K562 (cell line): ENCODE measurements around the gene FTO. TPM values are rescaled to one million over a fixed set of nuclear protein-coding genes. Genes with fewer than 3 reads are reported as not detected.

Experiments
- ATAC-seq: fragments of 200-7000 bp; cut with Tn5 transposase; 3 replicates; pipeline ENCODE4 v1.9.1; 2020; ENCODE audit warnings: moderate library complexity
- BruUV-seq: library from RNA; stranded (reverse); fragments of 400-500 nt; replicated peaks from 2 replicates; lab custom pipeline; 2021; lab: Mats Ljungman, UMichigan
- CTCF ChIA-PET: fragments of 300-600 bp; formaldehyde crosslinking; extraction: SDS; loops from one replicate; lab custom pipeline; 2021; ENCODE audit warnings: low intra/inter-chr PET ratio; lab: Yijun Ruan, JAX
- POLR2A ChIA-PET: fragments of 300-600, 350-650 bp; sonication (Branson Sonifier 250); formaldehyde crosslinking; extraction: SDS; loops from one replicate; lab custom pipeline; 2021; ENCODE audit warnings: antibody characterized with exemption, inconsistent platforms; lab: Yijun Ruan, JAX
- DNase-seq, 4 experiments: peaks; one replicate each; pipeline versions ENCODE4 v3.0.0 to v3.0.0-alpha.2; 2011 to 2018; ENCODE audit warnings: low spot score in 3 of 4, mixed read lengths in 3 of 4; ENCODE audit errors: extremely low read depth in 1 of 4
- FAIRE-seq: peaks from 2 replicates; lab custom pipeline; 2011; peaks lifted over from hg19 to GRCh38; lab: Jason Lieb, UNC
- H2AFZ ChIP-seq: 2 replicates; pipeline ENCODE4 v1.6.0; 2011; ENCODE audit warnings: low read depth, low read length, control low read depth, inconsistent platforms
- H3K27ac ChIP-seq: fragments of 200-600 bp; 3 replicates; pipeline ENCODE4 v1.8.0; 2011; ENCODE audit warnings: low read depth, mild to moderate bottlenecking, control low read depth, inconsistent platforms, low read length, moderate library complexity, mixed read lengths; ENCODE audit errors: extremely low read depth
- H3K27me3 ChIP-seq, 2 experiments: fragments of 300-600 bp in 1 of 2; 2 replicates in 1 of 2; 3 replicates in 1 of 2; pipeline versions ENCODE4 v1.6.0 to v1.8.0; 2011; ENCODE audit warnings: inconsistent platforms in 2 of 2, low read length in 2 of 2, mild to moderate bottlenecking in 1 of 2, mixed read lengths in 1 of 2, moderate library complexity in 1 of 2; ENCODE audit not compliant: control insufficient read depth in 2 of 2, insufficient read depth in 2 of 2
- H3K36me3 ChIP-seq: fragments of 300-600 bp; 3 replicates; pipeline ENCODE4 v1.8.0; 2011; ENCODE audit warnings: mild to moderate bottlenecking, low read length, inconsistent platforms; ENCODE audit not compliant: control insufficient read depth, insufficient read depth
- H3K4me1 ChIP-seq, 2 experiments: fragments of 200-600 bp in 1 of 2; replicated peaks in 1 of 2; 2 replicates in 1 of 2; 3 replicates in 1 of 2; pipeline versions ENCODE4 v1.5.1 to v1.8.0; 2011; ENCODE audit warnings: inconsistent platforms in 2 of 2, low read length in 2 of 2, mild to moderate bottlenecking in 1 of 2, mixed read lengths in 1 of 2, moderate library complexity in 1 of 2; ENCODE audit not compliant: control insufficient read depth in 2 of 2, insufficient read depth in 2 of 2
- H3K4me2 ChIP-seq: 2 replicates; pipeline ENCODE4 v1.6.1; 2011; ENCODE audit warnings: low read length, control low read depth, inconsistent platforms, mixed read lengths; ENCODE audit not compliant: insufficient read depth
- H3K4me3 ChIP-seq: fragments of 200-600 bp; sonication (generic), shearing (Covaris generic); 2 replicates; pipeline ENCODE4 v1.5.1; 2016; ENCODE audit warnings: control low read depth, inconsistent platforms
- H3K79me2 ChIP-seq: fragments of 200-600 bp; 3 replicates; pipeline ENCODE4 v1.8.0; 2011; ENCODE audit warnings: low read length, inconsistent platforms; ENCODE audit not compliant: control insufficient read depth, insufficient read depth
- H3K9ac ChIP-seq, 2 experiments: 2 replicates each; pipeline versions ENCODE4 v1.6.0 to v1.6.1; 2011; ENCODE audit warnings: low read depth in 2 of 2, low read length in 2 of 2, control low read depth in 1 of 2, inconsistent platforms in 1 of 2, mild to moderate bottlenecking in 1 of 2, mixed read lengths in 1 of 2; ENCODE audit not compliant: insufficient read depth in 1 of 2
- H3K9me1 ChIP-seq: one replicate; pipeline ENCODE4 v1.6.0; 2011; ENCODE audit warnings: inconsistent platforms, mild to moderate bottlenecking, low read length, moderate library complexity; ENCODE audit not compliant: control insufficient read depth, insufficient read depth
- H3K9me3 ChIP-seq: replicated peaks from 2 replicates; pipeline ENCODE4 v1.5.1; 2011; ENCODE audit warnings: low read depth, low read length, inconsistent platforms; ENCODE audit not compliant: control insufficient read depth, insufficient read depth
- H4K20me1 ChIP-seq: replicated peaks from 2 replicates; pipeline ENCODE4 v1.6.1; 2011; ENCODE audit warnings: low read length, inconsistent platforms, mixed read lengths; ENCODE audit not compliant: control insufficient read depth, insufficient read depth
- BRF1 ChIP-seq: IDR thresholded peaks from 3 replicates; pipeline ENCODE4 v1.6.1; 2011; ENCODE audit warnings: borderline replicate concordance, mild to moderate bottlenecking; ENCODE audit not compliant: insufficient read length; ENCODE audit errors: extremely low read depth
- GABPB1 ChIP-seq: sonication (generic); formaldehyde crosslinking; IDR thresholded peaks from 2 replicates; pipeline ENCODE4 v1.8.0; 2022; ENCODE audit warnings: mild to moderate bottlenecking, missing genetic modification reagents
- HDAC1 ChIP-seq, 2 experiments: fragments of 450-650 bp; IDR thresholded peaks; 2 replicates each; pipeline ENCODE4 v1.6.1; 2016 to 2017; ENCODE audit warnings: inconsistent platforms in 1 of 2, mild to moderate bottlenecking in 1 of 2, moderate library complexity in 1 of 2
- TAL1 ChIP-seq: fragments of 450-650 bp; IDR thresholded peaks from 2 replicates; pipeline ENCODE4 v1.6.1; 2016; ENCODE audit warnings: mild to moderate bottlenecking
- TSC22D4 ChIP-seq: fragments of 450-650 bp; IDR thresholded peaks from 2 replicates; pipeline ENCODE4 v1.6.1; 2016; ENCODE audit warnings: missing genetic modification characterization, missing biosample characterization, control low read depth
- ZNF696 ChIP-seq: fragments of 250-450 bp; sonication (Bioruptor Pico); conservative IDR thresholded peaks from 2 replicates; pipeline ENCODE4 v1.4.0; 2020; ENCODE audit warnings: mild to moderate bottlenecking, moderate library complexity
- WGBS: fragments of 100-300 bp; shearing (Covaris generic); methylation state at CpG from one replicate; pipeline ENCODE4 v1.1.6; 2016; ENCODE audit warnings: low coverage, mixed read lengths; ENCODE audit not compliant: insufficient coverage; ENCODE audit errors: missing lambda C conversion rate; 5-methylcytosine and 5-hydroxymethylcytosine counted together
- in situ Hi-C: fragments of 300-500 bp; cut with MboI; formaldehyde crosslinking; loops from 4 replicates; pipeline ENCODE4 v1.15.0; 2018; ENCODE audit warnings: inconsistent platforms, mixed read lengths
- intact Hi-C: fragments of 100-400 bp; cut with micrococcal nuclease; formaldehyde crosslinking; loops from 2 replicates; pipeline ENCODE4 v1.14.2; 2022
- polyA plus RNA-seq, 8 experiments: library from polyadenylated mRNA; depleted of rRNA in 4 of 8; stranded (reverse) in 5 of 8; unstranded in 3 of 8; fragments of >200 nt; fragmentation: Nextera tagmentation in 2 of 8; fragmentation: Illumina TruSeq in 1 of 8; extraction: Ambion mirVana in 2 of 8; extraction: Trizol in 1 of 8; gene quantifications; 2 replicates each; pipeline versions ENCODE4 v1.2.1 to v1.2.3, GENCODE V29; 2011 to 2014; ENCODE audit warnings: inconsistent platforms in 1 of 8, missing spikeins in 1 of 8
- total RNA-seq, 7 experiments: library from RNA; depleted of rRNA in 6 of 7; stranded (reverse); fragments of >200 nt in 6 of 7; fragmentation: Illumina TruSeq in 2 of 7; extraction: Trizol in 2 of 7; gene quantifications; 2 replicates each; pipeline versions ENCODE4 v1.2.1 to v1.2.3, GENCODE V29; 2011 to 2021; ENCODE audit warnings: low replicate concordance in 1 of 7
- TF ChIP-seq, protein P1 (sequence below): fragments of 250-450 bp; sonication (Bioruptor Pico); IDR thresholded peaks from 2 replicates; pipeline ENCODE4 v1.8.0; 2021; ENCODE audit warnings: moderate library complexity, mild to moderate bottlenecking, inconsistent platforms
- TF ChIP-seq, protein P2 (sequence below): IDR thresholded peaks from 2 replicates; pipeline ENCODE4 v1.6.1; 2011; ENCODE audit warnings: borderline replicate concordance, low read depth, mild to moderate bottlenecking, moderate library complexity, low read length; ENCODE audit not compliant: insufficient read depth, poor library complexity, severe bottlenecking
- TF ChIP-seq, protein P3 (sequence below): sonication (generic); formaldehyde crosslinking; IDR thresholded peaks from 2 replicates; pipeline ENCODE4 v1.9.0; 2022; ENCODE audit warnings: mild to moderate bottlenecking, missing genetic modification reagents

The FTO gene
- total and polyA plus RNA-seq, 9 of the 15 experiments (the other 6 are each of a cell fraction or from before 2014, with no cell fraction given), result 11.3 to 27.7 (median 25.5) TPM

DNA sequence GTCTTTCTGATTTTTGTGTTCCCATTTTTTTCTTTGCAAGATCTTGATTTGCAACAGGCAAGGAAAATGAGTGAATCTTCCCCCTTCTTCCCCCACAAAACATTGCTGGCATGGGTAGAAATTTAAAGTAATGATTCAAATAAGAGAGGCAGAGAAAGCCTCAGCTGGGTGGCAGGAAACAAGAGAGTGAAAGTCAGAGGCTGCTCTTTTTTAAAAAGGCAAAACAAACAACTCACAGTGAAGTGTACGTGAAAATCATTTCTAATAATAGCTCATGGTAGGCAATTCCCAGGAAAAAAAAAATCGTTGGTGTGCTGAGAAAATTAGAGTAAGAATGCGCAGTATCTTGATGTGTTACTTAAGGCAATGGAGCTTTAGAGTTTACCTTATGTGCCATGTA lies 229.5 kb downstream of the FTO start (continued):
- TF ChIP-seq, protein P1, sequence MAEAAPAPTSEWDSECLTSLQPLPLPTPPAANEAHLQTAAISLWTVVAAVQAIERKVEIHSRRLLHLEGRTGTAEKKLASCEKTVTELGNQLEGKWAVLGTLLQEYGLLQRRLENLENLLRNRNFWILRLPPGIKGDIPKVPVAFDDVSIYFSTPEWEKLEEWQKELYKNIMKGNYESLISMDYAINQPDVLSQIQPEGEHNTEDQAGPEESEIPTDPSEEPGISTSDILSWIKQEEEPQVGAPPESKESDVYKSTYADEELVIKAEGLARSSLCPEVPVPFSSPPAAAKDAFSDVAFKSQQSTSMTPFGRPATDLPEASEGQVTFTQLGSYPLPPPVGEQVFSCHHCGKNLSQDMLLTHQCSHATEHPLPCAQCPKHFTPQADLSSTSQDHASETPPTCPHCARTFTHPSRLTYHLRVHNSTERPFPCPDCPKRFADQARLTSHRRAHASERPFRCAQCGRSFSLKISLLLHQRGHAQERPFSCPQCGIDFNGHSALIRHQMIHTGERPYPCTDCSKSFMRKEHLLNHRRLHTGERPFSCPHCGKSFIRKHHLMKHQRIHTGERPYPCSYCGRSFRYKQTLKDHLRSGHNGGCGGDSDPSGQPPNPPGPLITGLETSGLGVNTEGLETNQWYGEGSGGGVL (CRISPR knock-in tag), result no peak
- TF ChIP-seq GABPB1, result no peak
- TF ChIP-seq TAL1, result no peak
- TF ChIP-seq, protein P2, sequence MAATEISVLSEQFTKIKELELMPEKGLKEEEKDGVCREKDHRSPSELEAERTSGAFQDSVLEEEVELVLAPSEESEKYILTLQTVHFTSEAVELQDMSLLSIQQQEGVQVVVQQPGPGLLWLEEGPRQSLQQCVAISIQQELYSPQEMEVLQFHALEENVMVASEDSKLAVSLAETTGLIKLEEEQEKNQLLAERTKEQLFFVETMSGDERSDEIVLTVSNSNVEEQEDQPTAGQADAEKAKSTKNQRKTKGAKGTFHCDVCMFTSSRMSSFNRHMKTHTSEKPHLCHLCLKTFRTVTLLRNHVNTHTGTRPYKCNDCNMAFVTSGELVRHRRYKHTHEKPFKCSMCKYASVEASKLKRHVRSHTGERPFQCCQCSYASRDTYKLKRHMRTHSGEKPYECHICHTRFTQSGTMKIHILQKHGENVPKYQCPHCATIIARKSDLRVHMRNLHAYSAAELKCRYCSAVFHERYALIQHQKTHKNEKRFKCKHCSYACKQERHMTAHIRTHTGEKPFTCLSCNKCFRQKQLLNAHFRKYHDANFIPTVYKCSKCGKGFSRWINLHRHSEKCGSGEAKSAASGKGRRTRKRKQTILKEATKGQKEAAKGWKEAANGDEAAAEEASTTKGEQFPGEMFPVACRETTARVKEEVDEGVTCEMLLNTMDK, result no peak
- TF ChIP-seq BRF1, result no peak

DNA sequence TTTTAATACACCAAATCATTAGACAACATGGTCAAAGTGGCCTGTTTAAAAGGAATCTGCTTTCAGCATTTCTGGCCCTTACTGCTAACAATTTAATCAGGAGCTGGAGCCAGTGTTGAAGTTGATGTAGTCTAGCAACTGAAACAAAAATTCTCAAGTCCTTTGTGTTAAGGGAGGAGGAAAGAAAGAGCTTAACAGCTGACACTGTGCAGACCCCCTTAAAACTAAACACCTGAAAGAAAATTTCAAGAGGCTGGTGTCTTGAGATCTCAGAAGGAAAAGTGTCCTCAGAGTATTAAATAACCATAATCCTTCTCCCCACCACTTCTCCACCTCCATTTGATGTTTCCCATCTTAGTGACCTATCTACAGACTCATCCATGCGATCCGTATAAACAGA lies 232.1 kb downstream of the FTO start:
- Histone ChIP-seq H3K4me3 (no peak overlapping the region), H3K4me2 (no peak overlapping the region), H3K9me1 (no peaks in the 10 kb centered on the region), H2AFZ (no peak overlapping the region), H3K36me3 (no peaks in the 10 kb centered on the region), H3K9ac (no peak overlapping the region), H3K27ac (no peak overlapping the region), H3K9me3 (no peaks in the 10 kb centered on the region), H3K27me3 (no peaks in the 10 kb centered on the region), H3K4me1 (no peaks in the 10 kb centered on the region), H4K20me1 (no peaks in the 10 kb centered on the region), H3K79me2 (no peaks in the 10 kb centered on the region)
- intact Hi-C loops (no loop called here), in situ Hi-C loops (loop anchor here (25.0 kb wide), 1 partner anchor 1076 kb away; no protein-coding TSS in a partner anchor)
- DNase-seq (no peak), FAIRE-seq (no peak), ATAC-seq (no peak)
- WGBS, result 95% methylated on average over 2 of the region's 2 CpGs
- no TSS peak for BruUV-seq
- ChIA-PET POLR2A (no interaction called here), CTCF (no interaction called here)
- TF ChIP-seq TSC22D4 (tag) (no peak), HDAC1 (IDR thresholded peaks at IDR 0.05) (no peak), ZNF696 (CRISPR knock-in tag) (no peak)
- TF ChIP-seq, protein P3, sequence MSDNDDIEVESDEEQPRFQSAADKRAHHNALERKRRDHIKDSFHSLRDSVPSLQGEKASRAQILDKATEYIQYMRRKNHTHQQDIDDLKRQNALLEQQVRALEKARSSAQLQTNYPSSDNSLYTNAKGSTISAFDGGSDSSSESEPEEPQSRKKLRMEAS (CRISPR knock-in tag), result no peak
